IMR-90 (cell line): ENCODE measurements around the gene SGTB. TPM values are rescaled to one million over a fixed set of nuclear protein-coding genes. Genes with fewer than 3 reads are reported as not detected.

Experiments
- ATAC-seq: fragments of 200-7000 bp; cut with Tn5 transposase; 2 replicates; pipeline ENCODE4 v1.9.1; 2020; ENCODE audit warnings: low read depth, mild to moderate bottlenecking, moderate library complexity
- BruUV-seq: library from RNA; stranded (reverse); fragments of 400-500 nt; replicated peaks from 2 replicates; lab custom pipeline; 2021; lab: Mats Ljungman, UMichigan
- CTCF ChIA-PET: fragments of 300-600 bp; formaldehyde crosslinking; extraction: SDS; loops from one replicate; lab custom pipeline; 2021; ENCODE audit warnings: antibody characterized with exemption; lab: Yijun Ruan, JAX
- POLR2A ChIA-PET: fragments of 300-600 bp; sonication (Branson Sonifier 250); formaldehyde crosslinking; loops from one replicate; lab custom pipeline; 2022; ENCODE audit warnings: antibody characterized with exemption; ENCODE audit not compliant: unreplicated experiment; lab: Charles Lee
- DNase-seq: peaks from one replicate; pipeline ENCODE4 v3.0.0; 2013
- H2AFZ ChIP-seq: replicated peaks from 2 replicates; pipeline ENCODE3; 2013; ENCODE audit warnings: low read length, mild to moderate bottlenecking; ENCODE audit not compliant: poor library complexity
- H2AK5ac ChIP-seq: 2 replicates; pipeline ENCODE4 v1.6.1; 2013; ENCODE audit warnings: low read depth, low read length, inconsistent platforms
- H2AK9ac ChIP-seq: replicated peaks from 2 replicates; pipeline ENCODE3; 2013; ENCODE audit warnings: mild to moderate bottlenecking, low read depth, low read length, moderate library complexity; ENCODE audit not compliant: poor library complexity
- H2BK120ac ChIP-seq: 2 replicates; pipeline ENCODE4 v1.6.1; 2013; ENCODE audit warnings: low read depth, low read length, inconsistent platforms
- H2BK15ac ChIP-seq: 3 replicates; pipeline ENCODE4 v1.6.1; 2013; ENCODE audit warnings: low read depth, low read length, inconsistent platforms
- H2BK20ac ChIP-seq: 2 replicates; pipeline ENCODE4 v1.6.1; 2013; ENCODE audit warnings: low read depth, mild to moderate bottlenecking, inconsistent platforms, low read length, moderate library complexity
- H2BK5ac ChIP-seq: 2 replicates; pipeline ENCODE4 v1.6.1; 2013; ENCODE audit warnings: mild to moderate bottlenecking, low read depth, low read length, inconsistent platforms; ENCODE audit not compliant: poor library complexity, severe bottlenecking
- H3K14ac ChIP-seq: replicated peaks from 2 replicates; pipeline ENCODE4 v1.6.1; 2013; ENCODE audit warnings: low read depth, low read length, inconsistent platforms
- H3K18ac ChIP-seq: 2 replicates; pipeline ENCODE4 v1.6.1; 2013; ENCODE audit warnings: low read depth, low read length, control low read depth
- H3K23ac ChIP-seq: 2 replicates; pipeline ENCODE4 v1.6.1; 2013; ENCODE audit warnings: low read depth, low read length, inconsistent platforms
- H3K27ac ChIP-seq: 2 replicates; pipeline ENCODE4 v1.5.1; 2013; ENCODE audit warnings: mild to moderate bottlenecking, control low read depth, low read length; ENCODE audit not compliant: insufficient read depth
- H3K27me3 ChIP-seq: 2 replicates; pipeline ENCODE4 v1.6.1; 2013; ENCODE audit warnings: low read length; ENCODE audit not compliant: control insufficient read depth, insufficient read depth
- H3K36me3 ChIP-seq: 2 replicates; pipeline ENCODE4 v1.6.1; 2013; ENCODE audit warnings: low read length, mixed read lengths; ENCODE audit not compliant: control insufficient read depth, insufficient read depth
- H3K4ac ChIP-seq: 2 replicates; pipeline ENCODE4 v1.6.1; 2013; ENCODE audit warnings: low read depth, low read length, inconsistent platforms
- H3K4me1 ChIP-seq: 2 replicates; pipeline ENCODE4 v1.6.1; 2013; ENCODE audit warnings: low read length, mixed read lengths; ENCODE audit not compliant: control insufficient read depth, insufficient read depth
- H3K4me2 ChIP-seq: 2 replicates; pipeline ENCODE4 v1.6.1; 2013; ENCODE audit warnings: low read depth, mild to moderate bottlenecking, control low read depth, low read length, moderate library complexity
- H3K4me3 ChIP-seq: 2 replicates; pipeline ENCODE4 v1.5.1; 2013; ENCODE audit warnings: low read depth, mild to moderate bottlenecking, control low read depth, low read length, moderate library complexity; ENCODE audit not compliant: insufficient read depth
- H3K56ac ChIP-seq: 2 replicates; pipeline ENCODE4 v1.6.1; 2013; ENCODE audit warnings: low read length, inconsistent platforms; ENCODE audit not compliant: insufficient read depth; ENCODE audit errors: extremely low read depth
- H3K79me1 ChIP-seq, 2 experiments: 2 replicates each; pipeline ENCODE4 v1.6.1; 2013; ENCODE audit warnings: low read length in 2 of 2, inconsistent platforms in 1 of 2, low read depth in 1 of 2
- H3K9ac ChIP-seq: 2 replicates; pipeline ENCODE4 v1.6.1; 2013; ENCODE audit warnings: low read depth, low read length, control low read depth
- H3K9me1 ChIP-seq: 2 replicates; pipeline ENCODE4 v1.6.1; 2013; ENCODE audit warnings: low read length, inconsistent platforms; ENCODE audit not compliant: insufficient read depth
- H3K9me3 ChIP-seq: 2 replicates; pipeline ENCODE4 v1.6.1; 2013; ENCODE audit warnings: low read length; ENCODE audit not compliant: control insufficient read depth, insufficient read depth
- H4K20me1 ChIP-seq: 2 replicates; pipeline ENCODE4 v1.6.1; 2013; ENCODE audit warnings: low read length, inconsistent platforms; ENCODE audit not compliant: insufficient read depth
- H4K5ac ChIP-seq: 2 replicates; pipeline ENCODE4 v1.6.1; 2013; ENCODE audit warnings: mild to moderate bottlenecking, low read depth, low read length, control low read depth
- H4K8ac ChIP-seq, 2 experiments: 2 replicates each; pipeline ENCODE4 v1.6.1; 2013; ENCODE audit warnings: low read depth in 2 of 2, low read length in 2 of 2, control low read depth in 1 of 2, inconsistent platforms in 1 of 2
- H4K91ac ChIP-seq: 2 replicates; pipeline ENCODE4 v1.6.1; 2013; ENCODE audit warnings: low read depth, low read length, inconsistent platforms; ENCODE audit not compliant: insufficient read depth
- MXI1 ChIP-seq: IDR thresholded peaks from 2 replicates; pipeline ENCODE4 v1.6.1; 2012; ENCODE audit warnings: low read depth, mild to moderate bottlenecking, low read length, moderate library complexity, borderline replicate concordance
- NFE2L2 ChIP-seq: fragments of 150-350 bp; IDR thresholded peaks from 2 replicates; pipeline ENCODE4 v1.6.1; 2016; ENCODE audit warnings: low read depth, mild to moderate bottlenecking, low read length
- RAD21 ChIP-seq: IDR thresholded peaks from 2 replicates; pipeline ENCODE4 v1.6.1; 2012; ENCODE audit warnings: low read length, improper control_type of control experiment
- RFX5 ChIP-seq: IDR thresholded peaks from 2 replicates; pipeline ENCODE4 v1.8.0; 2012; ENCODE audit warnings: low read depth, mild to moderate bottlenecking, low read length, moderate library complexity
- SMC3 ChIP-seq: fragments of 150-350 bp; IDR thresholded peaks from 2 replicates; pipeline ENCODE4 v1.6.1; 2016; ENCODE audit warnings: low read depth, mild to moderate bottlenecking, antibody characterized with exemption, low read length, moderate library complexity
- WGBS, 2 experiments: methylation state at CpG; one replicate each; pipeline versions ENCODE4 v1.1.5 to v1.1.7; 2013; ENCODE audit warnings: missing lambda C conversion rate in 2 of 2; ENCODE audit not compliant: insufficient read length in 1 of 2; ENCODE audit errors: extremely low coverage in 2 of 2; 5-methylcytosine and 5-hydroxymethylcytosine counted together
- dilution Hi-C: fragments of 300-500 bp; cut with HindIII; formaldehyde crosslinking; loops from one replicate; pipeline ENCODE4 v1.14.3; 2018; ENCODE audit warnings: low sequenced_read_pairs; ENCODE audit not compliant: unreplicated experiment
- in situ Hi-C: fragments of 300-500 bp; cut with MboI; formaldehyde crosslinking; loops from 3 replicates; pipeline ENCODE4 v1.14.3; 2019; ENCODE audit warnings: low sequenced_read_pairs, inconsistent platforms, mixed read lengths
- intact Hi-C: fragments of 100-400 bp; cut with micrococcal nuclease; formaldehyde crosslinking; loops from 2 replicates; pipeline ENCODE4 v1.10.0; 2022
- polyA plus RNA-seq, 3 experiments: library from polyadenylated mRNA; depleted of rRNA; stranded (reverse); fragments of >200 nt; gene quantifications; 2 replicates each; pipeline ENCODE4 v1.2.3, GENCODE V29; 2012; ENCODE audit warnings: low replicate concordance in 1 of 3
- total RNA-seq: library from RNA; depleted of rRNA; stranded (reverse); fragments of >200 nt; gene quantifications from 2 replicates; pipeline ENCODE4 v1.2.3, GENCODE V29; 2012
- TF ChIP-seq, protein P1 (sequence below): fragments of 150-350 bp; IDR thresholded peaks from 2 replicates; pipeline ENCODE4 v1.6.1; 2016; ENCODE audit warnings: low read depth, mild to moderate bottlenecking, low read length, moderate library complexity, borderline replicate concordance

The SGTB gene
- total and polyA plus RNA-seq, 2 of the 4 experiments (the other 2 are of a cell fraction), result 7.5 to 15.1 TPM

DNA sequence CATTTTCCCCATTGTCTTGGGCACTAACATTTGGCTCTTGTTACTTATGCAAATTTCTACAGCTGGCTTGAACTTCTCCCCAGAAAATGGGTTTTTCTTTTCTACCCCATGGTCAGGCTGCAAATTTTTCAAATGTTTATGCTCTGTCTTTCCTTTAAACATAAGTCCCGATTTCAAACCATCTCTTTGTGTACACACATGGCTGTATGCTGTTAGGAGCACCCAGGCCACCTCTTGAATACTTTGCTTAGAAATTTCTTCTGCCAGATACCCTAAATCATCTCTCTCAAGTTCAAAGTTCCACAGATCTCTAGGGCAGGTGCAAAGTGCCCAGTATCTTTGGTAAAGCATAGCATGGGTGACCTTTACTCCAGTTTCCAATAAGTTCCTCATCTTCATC lies 45.7 kb upstream of the SGTB start (continued):
- TF ChIP-seq SMC3, result no peak
- no peak for TF ChIP-seq RFX5

DNA sequence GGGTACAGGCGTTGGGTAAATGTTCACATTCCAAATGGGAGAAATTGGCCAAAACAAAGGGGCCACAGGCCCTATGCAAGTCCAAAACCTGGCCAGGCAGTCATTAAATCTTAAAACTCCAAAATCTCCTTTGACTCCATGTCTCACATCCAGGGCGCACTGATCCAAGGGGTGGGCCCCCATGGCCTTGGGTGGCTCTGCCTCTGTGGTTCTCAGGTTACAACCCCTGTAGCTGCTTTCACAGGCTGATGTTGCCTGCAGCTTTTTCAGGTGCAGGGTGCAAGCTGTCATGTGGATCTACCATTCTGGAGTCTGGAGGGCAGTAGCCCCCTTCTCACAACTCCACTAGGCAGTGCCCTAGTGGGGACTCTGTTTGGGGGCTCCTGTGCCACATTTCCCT lies 44.9 kb upstream of the SGTB start:
- Histone ChIP-seq H3K14ac (no peak overlapping the region), H3K9me3 (no peaks in the 10 kb centered on the region; the same call in 1 of the 2 replicates), H3K4me2 (no peak overlapping the region), H2BK15ac (no peak overlapping the region), H4K8ac (no peak overlapping the region), H2BK5ac (no peak overlapping the region), H3K4ac (no peak overlapping the region), H4K20me1 (no peaks in the 10 kb centered on the region), H3K79me1 (peaks cover 0 to 18% of the 10 kb centered on the region in 2 experiments), H4K91ac (no peak overlapping the region), H3K9me1 (peaks cover 7% of the 10 kb centered on the region), H3K27ac (no peak overlapping the region), H3K9ac (no peak overlapping the region), H2AK9ac (no peak overlapping the region), H3K18ac (no peak overlapping the region), H2AK5ac (no peak overlapping the region), H4K5ac (no peak overlapping the region), H2AFZ (no peak overlapping the region), H3K4me1 (peaks cover 3% of the 10 kb centered on the region; the same call in 1 of the 2 replicates), H2BK120ac (no peak overlapping the region), H3K56ac (no peak overlapping the region), H3K4me3 (no peak overlapping the region), H2BK20ac (no peak overlapping the region), H3K27me3 (no peaks in the 10 kb centered on the region), H3K23ac (no peak overlapping the region), H3K36me3 (peaks cover 2% of the 10 kb centered on the region; the same call in 1 of the 2 replicates)
- ChIA-PET CTCF (no interaction called here), POLR2A (no interaction called here)
- TF ChIP-seq MXI1 (no peak), RAD21 (no peak), NFE2L2 (no peak)
- TF ChIP-seq, protein P1, sequence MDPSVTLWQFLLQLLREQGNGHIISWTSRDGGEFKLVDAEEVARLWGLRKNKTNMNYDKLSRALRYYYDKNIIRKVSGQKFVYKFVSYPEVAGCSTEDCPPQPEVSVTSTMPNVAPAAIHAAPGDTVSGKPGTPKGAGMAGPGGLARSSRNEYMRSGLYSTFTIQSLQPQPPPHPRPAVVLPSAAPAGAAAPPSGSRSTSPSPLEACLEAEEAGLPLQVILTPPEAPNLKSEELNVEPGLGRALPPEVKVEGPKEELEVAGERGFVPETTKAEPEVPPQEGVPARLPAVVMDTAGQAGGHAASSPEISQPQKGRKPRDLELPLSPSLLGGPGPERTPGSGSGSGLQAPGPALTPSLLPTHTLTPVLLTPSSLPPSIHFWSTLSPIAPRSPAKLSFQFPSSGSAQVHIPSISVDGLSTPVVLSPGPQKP, result no peak
- dilution Hi-C loops, result no loop called here
- no peak for DNase-seq
- intact Hi-C loops, result no loop called here
- WGBS, 2 experiments, result no CpG with 5 or more reads among the region's 2 CpGs
- in situ Hi-C loops, result no loop called here
- BruUV-seq, result no TSS peak
- ATAC-seq, result no peak
